ENCODE data around the gene TOMM20.
"Not testable (repeated sequence)": the region's sequence is repeated elsewhere in the genome, so short reads cannot be mapped to it uniquely, and the experiment has no call there.

Gene TOMM20

DNA sequence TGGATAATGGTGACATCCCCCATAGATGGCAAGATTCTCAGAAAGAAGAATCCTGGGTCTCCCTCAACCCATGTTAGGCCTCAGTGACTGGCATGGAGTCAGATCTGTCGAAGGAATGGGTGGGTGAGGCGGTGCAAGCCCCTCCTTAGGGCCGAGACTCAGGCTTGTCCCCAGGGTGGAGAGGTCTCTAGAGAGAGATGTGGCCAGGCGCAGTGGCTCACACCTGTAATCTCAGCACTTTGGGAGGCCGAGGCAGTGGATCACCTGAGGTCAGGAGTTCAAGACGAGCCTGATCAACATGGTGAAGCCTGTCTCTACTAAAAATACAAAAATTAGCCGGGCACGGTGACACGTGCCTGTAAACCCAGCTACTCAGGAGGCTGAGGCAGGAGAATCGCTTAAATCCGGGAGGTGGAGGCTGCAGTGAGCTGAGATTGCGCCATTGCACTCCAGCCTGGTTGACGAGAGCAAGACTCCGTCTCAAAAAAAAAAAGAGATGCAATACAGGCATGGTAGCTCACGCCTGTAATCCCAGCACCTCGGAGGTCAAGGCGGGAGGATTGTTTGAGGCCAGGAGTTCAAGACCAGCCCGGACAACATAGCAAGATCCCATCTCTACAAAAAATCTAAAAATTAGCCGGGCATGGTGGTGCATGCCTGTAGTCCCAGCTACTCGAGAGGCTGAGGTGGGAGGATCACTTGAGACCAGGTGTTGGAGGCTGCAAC is 37.2 kb downstream of the TOMM20 start:
- not testable (repeated sequence) for H3K27me3 ChIP-seq (ENCODE audit: control insufficient read depth, low read length); H3K9me2 ChIP-seq (replicated peaks; ENCODE audit: control insufficient read depth, low read length); H3K4me2 ChIP-seq (ENCODE audit: low read length)

DNA sequence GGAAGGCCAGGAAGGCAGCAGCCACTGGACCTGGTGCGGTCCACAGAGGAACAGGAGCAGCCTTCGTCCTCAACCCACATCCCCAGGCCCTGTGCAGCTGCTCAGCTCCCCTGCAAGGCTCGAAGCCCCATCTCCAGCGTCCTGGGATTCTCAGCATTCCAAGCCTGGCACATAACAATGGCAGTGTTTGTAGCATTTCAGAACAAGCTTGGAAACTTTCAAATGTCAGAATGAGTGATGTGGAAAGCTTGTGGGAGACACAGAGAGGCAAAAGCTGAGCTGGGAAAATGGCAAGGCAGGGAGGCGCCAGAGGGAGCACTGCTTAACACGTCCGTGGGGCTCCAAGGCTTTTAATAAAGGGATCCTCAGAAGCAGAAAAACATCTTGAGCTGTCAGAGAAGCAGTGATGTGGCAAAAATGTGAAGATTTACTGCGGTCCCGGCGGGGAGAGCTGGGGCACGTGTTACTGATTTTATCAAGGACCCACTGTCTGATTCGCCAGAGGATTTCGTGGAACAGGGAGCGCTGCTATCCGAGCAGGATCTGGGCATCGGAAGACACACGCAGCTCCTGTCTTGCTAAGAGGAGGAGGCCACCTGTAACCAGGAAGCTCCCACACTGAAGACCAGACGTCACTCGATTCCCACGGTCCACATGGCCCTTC is 38.1 kb downstream of the TOMM20 start:
- H3K36me3 ChIP-seq (ENCODE audit: control insufficient read depth, low read length) = no peaks in the 10 kb centered on the region
- peaks cover 4% of the 10 kb centered on the region for H3K27me3 ChIP-seq (ENCODE audit: control insufficient read depth, low read length)
- no peaks in the 10 kb centered on the region for H3K79me2 ChIP-seq (ENCODE audit: control insufficient read depth, low read length)
- H3K4me3 ChIP-seq (ENCODE audit: low read length) = no peak overlapping the region
- no peak overlapping the region for H3K27ac ChIP-seq (ENCODE audit: low read depth, low read length)
- no peaks in the 10 kb centered on the region for H3K9me3 ChIP-seq (ENCODE audit: control insufficient read depth, insufficient read depth, low read length)
- no peaks in the 10 kb centered on the region for H3F3A ChIP-seq (ENCODE audit: control insufficient read depth, insufficient read depth)
- H3K9me2 ChIP-seq (replicated peaks; ENCODE audit: control insufficient read depth, low read length) = no peaks in the 10 kb centered on the region
- no peaks in the 10 kb centered on the region for H4K20me1 ChIP-seq (ENCODE audit: control insufficient read depth, insufficient read depth, low read depth, low read length)
- 0 out of 2 replicates have a peak, but pooled peaks cover 3% of the 10 kb centered on the region for H3K4me1 ChIP-seq (ENCODE audit: control insufficient read depth, low read length)
- no peak overlapping the region for H3K4me2 ChIP-seq (ENCODE audit: low read length)
- TF ChIP-seq, protein P1, sequence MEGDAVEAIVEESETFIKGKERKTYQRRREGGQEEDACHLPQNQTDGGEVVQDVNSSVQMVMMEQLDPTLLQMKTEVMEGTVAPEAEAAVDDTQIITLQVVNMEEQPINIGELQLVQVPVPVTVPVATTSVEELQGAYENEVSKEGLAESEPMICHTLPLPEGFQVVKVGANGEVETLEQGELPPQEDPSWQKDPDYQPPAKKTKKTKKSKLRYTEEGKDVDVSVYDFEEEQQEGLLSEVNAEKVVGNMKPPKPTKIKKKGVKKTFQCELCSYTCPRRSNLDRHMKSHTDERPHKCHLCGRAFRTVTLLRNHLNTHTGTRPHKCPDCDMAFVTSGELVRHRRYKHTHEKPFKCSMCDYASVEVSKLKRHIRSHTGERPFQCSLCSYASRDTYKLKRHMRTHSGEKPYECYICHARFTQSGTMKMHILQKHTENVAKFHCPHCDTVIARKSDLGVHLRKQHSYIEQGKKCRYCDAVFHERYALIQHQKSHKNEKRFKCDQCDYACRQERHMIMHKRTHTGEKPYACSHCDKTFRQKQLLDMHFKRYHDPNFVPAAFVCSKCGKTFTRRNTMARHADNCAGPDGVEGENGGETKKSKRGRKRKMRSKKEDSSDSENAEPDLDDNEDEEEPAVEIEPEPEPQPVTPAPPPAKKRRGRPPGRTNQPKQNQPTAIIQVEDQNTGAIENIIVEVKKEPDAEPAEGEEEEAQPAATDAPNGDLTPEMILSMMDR (IDR thresholded peaks at IDR 0.05; ENCODE audit: low read depth, low read length, poor library complexity, severe bottlenecking) = no peak
- no peak for TF ChIP-seq EZH2phosphoT487 (IDR thresholded peaks at IDR 0.05; ENCODE audit: borderline replicate concordance, low read length)

More for the DNA sequence above, 37.2 kb downstream of the TOMM20 start:
- H3K79me2 ChIP-seq (ENCODE audit: control insufficient read depth, low read length); H3K4me1 ChIP-seq (ENCODE audit: control insufficient read depth, low read length); H3K36me3 ChIP-seq (ENCODE audit: control insufficient read depth, low read length); H3K9me3 ChIP-seq (ENCODE audit: control insufficient read depth, insufficient read depth, low read length); H3K27ac ChIP-seq (ENCODE audit: low read depth, low read length); H3K4me3 ChIP-seq (ENCODE audit: low read length); H4K20me1 ChIP-seq (ENCODE audit: control insufficient read depth, insufficient read depth, low read depth, low read length); H3F3A ChIP-seq (ENCODE audit: control insufficient read depth, insufficient read depth): not testable (repeated sequence)

DNA sequence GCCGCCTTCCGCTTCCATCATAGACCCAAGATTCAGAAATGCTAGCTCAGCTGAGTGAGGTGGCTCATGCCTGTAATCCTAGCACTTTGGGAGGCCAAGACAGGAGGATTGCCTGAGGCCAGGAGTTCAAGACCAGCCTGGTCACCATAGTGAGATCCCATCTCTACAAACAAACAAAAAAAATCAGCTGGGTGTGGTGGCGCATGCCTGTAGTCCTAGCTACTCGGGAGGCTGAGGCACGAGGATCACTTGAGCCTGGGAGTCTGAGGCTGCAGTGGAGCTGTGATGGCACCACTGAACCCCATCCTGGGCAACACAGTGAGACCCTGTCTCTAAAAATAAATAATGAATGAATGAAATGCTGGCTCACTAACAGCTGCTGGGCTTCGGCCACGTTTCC is 39.7 kb downstream of the TOMM20 start:
- H3K9me3 ChIP-seq (ENCODE audit: control insufficient read depth, insufficient read depth, low read length) = no peaks in the 10 kb centered on the region
- H3K4me2 ChIP-seq (ENCODE audit: low read length) = no peak overlapping the region
- H3K27me3 ChIP-seq (ENCODE audit: control insufficient read depth, low read length) = peaks cover 4% of the 10 kb centered on the region
- H3K4me1 ChIP-seq (ENCODE audit: control insufficient read depth, low read length) = 0 out of 2 replicates have a peak, but pooled peaks cover 3% of the 10 kb centered on the region
- no peak overlapping the region for H3K4me3 ChIP-seq (ENCODE audit: low read length)
- no peaks in the 10 kb centered on the region for H3K79me2 ChIP-seq (ENCODE audit: control insufficient read depth, low read length)
- H3K9me2 ChIP-seq (replicated peaks; ENCODE audit: control insufficient read depth, low read length) = no peaks in the 10 kb centered on the region
- no peaks in the 10 kb centered on the region for H4K20me1 ChIP-seq (ENCODE audit: control insufficient read depth, insufficient read depth, low read depth, low read length)
- TF ChIP-seq, protein P1 (IDR thresholded peaks at IDR 0.05; ENCODE audit: low read depth, low read length, poor library complexity, severe bottlenecking) = no peak
- no peak for TF ChIP-seq EZH2phosphoT487 (IDR thresholded peaks at IDR 0.05; ENCODE audit: borderline replicate concordance, low read length)
- H3F3A ChIP-seq (ENCODE audit: control insufficient read depth, insufficient read depth) = no peaks in the 10 kb centered on the region
- H3K36me3 ChIP-seq (ENCODE audit: control insufficient read depth, low read length) = no peaks in the 10 kb centered on the region
- no peak overlapping the region for H3K27ac ChIP-seq (ENCODE audit: low read depth, low read length)

- Histone ChIP-seq H3K9me2 (replicated peaks; ENCODE audit: control insufficient read depth, low read length) (no peaks in the 10 kb centered on the region), H3K27me3 (ENCODE audit: control insufficient read depth, low read length) (peaks cover under 1% of the 10 kb centered on the region), H3K36me3 (ENCODE audit: control insufficient read depth, low read length) (no peaks in the 10 kb centered on the region), H3F3A (ENCODE audit: control insufficient read depth, insufficient read depth) (no peaks in the 10 kb centered on the region), H3K4me1 (ENCODE audit: control insufficient read depth, low read length) (peaks cover 2% of the 10 kb centered on the region), H3K27ac (ENCODE audit: low read depth, low read length) (no peak overlapping the region), H3K4me2 (ENCODE audit: low read length) (no peak overlapping the region), H3K4me3 (ENCODE audit: low read length) (no peak overlapping the region), H3K79me2 (ENCODE audit: control insufficient read depth, low read length) (no peaks in the 10 kb centered on the region), H3K9me3 (ENCODE audit: control insufficient read depth, insufficient read depth, low read length) (no peaks in the 10 kb centered on the region), H4K20me1 (ENCODE audit: control insufficient read depth, insufficient read depth, low read depth, low read length) (no peaks in the 10 kb centered on the region)
- no peak for TF ChIP-seq EZH2phosphoT487 (IDR thresholded peaks at IDR 0.05; ENCODE audit: borderline replicate concordance, low read length)
- TF ChIP-seq, protein P1 (IDR thresholded peaks at IDR 0.05; ENCODE audit: low read depth, low read length, poor library complexity, severe bottlenecking) = no peak
These were observed 40.2 kb downstream of the TOMM20 start for GRCh38 chr1:235088430-235088829.

All from DOHH2 (cell line).